NCI-H446 treated with DMSO at 0.1 percent for 48 hours (cell line): ENCODE data around the gene STMP1.
A peak's percentile ranks its signal among the peaks of the same experiment; 100 is the strongest.
"Not testable (repeated sequence)": the region's sequence is repeated elsewhere in the genome, so short reads cannot be mapped to it uniquely, and the experiment has no call there.

ENCODE experiments used
- DNase-seq: peaks from one replicate; lab custom pipeline; 2025; lab: John Stamatoyannopoulos, UW

STMP1 gene

DNA sequence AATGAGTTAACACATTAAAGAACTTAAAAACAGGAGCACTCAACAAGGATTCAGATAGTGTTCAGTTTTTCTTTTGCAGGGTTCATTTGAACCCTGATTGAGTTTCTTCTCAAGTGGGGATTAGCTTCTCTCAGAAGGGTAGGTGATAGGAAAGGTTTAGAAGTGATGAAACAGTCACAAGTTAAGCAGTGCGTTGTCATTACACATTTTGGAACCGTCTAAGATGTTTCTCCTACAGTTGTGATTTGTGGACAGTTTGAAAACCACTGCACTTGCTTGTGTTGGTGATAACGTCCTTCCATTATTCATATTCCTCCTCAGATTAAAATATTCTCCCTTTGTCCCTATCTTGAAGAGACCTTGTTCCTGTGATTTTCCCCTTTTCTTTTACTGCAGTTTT lies 2.7 kb downstream of the STMP1 start:
- DNase-seq: no peak

- no peak for DNase-seq
Measured at GRCh38 chr7:135666156-135666555, 3.8 kb downstream of the STMP1 start.

- DNase-seq: no peak
Measured at GRCh38 chr7:135666846-135667245, 4.5 kb downstream of the STMP1 start.

- not testable (repeated sequence) for DNase-seq
Measured at GRCh38 chr7:135667626-135668025, 5.3 kb downstream of the STMP1 start.

DNA sequence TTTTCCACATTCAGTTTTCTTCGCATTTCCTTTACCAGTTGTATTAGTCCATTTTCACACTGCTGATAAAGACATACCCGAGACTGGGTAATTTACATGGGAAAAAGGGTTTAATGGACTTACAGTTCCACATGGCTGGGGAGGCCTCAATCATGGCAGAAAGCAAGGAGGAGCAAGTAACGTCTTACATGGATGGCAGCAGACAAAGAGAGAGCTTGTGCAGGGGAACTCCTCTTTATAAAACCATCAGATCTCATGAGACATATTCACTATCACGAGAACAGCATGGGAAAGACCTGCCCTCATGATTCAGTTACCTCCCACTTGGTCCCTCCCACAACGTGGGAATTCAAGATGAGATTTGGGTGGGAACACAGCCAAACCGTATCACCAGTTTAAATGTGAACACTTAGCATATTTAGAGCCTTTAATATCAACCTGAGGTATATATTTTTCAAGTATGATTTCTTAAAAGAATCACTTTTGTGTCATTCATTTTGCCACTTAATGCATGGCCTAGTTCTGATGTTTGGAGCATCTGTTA lies 6.6 kb downstream of the STMP1 start:
- DNase-seq: not testable (repeated sequence)

- no peak for DNase-seq
Measured at GRCh38 chr7:135669774-135670173, 7.5 kb downstream of the STMP1 start.

DNA sequence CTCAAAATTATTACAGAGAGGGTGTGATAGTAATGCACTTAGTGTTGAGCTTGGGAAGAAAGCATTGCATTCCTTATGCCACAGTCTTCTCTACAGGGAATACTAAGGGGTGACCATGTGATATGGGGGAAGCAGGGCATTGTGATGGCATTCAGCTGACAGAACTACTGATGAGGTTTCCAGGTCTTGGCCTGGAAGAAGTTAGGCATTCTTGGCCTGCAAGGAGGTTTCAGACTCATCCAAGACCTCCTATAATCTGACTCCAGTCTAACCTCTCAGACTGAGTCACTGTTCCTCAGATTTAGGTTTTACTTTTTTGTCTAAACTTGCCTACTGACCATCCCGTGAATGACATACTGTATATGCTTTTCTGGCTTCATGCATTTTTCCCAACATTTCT lies 7.9 kb downstream of the STMP1 start:
- no peak for DNase-seq

- DNase-seq: peak; percentile 32
Measured at GRCh38 chr7:135672560-135673359, 10.4 kb downstream of the STMP1 start.

DNA sequence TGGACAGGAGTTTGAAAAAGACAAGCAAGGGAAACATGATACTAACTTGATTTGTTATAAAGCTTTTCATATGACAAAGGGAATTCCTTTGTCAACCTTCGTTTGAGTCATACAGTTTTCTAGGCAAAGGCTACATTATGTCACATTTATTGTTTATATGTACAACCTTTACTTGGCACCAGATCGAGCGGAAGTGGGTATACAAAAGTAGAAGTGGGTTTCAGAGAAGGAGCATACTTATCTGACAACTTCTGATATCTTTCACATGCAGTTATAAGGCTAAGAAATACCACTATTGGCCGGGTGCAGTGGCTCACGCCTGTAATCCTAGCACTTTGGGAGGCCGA lies 11.0 kb downstream of the STMP1 start:
- DNase-seq: no peak

GRCh38 chr7:135678612-135679575 lies 16.6 kb downstream of the STMP1 start:
- DNase-seq: peak; percentile 37

GRCh38 chr7:135681762-135682161 lies 19.4 kb downstream of the STMP1 start:
- no peak for DNase-seq

GRCh38 chr7:135682191-135682590 lies 19.9 kb downstream of the STMP1 start:
- DNase-seq: peak; percentile 43

DNA sequence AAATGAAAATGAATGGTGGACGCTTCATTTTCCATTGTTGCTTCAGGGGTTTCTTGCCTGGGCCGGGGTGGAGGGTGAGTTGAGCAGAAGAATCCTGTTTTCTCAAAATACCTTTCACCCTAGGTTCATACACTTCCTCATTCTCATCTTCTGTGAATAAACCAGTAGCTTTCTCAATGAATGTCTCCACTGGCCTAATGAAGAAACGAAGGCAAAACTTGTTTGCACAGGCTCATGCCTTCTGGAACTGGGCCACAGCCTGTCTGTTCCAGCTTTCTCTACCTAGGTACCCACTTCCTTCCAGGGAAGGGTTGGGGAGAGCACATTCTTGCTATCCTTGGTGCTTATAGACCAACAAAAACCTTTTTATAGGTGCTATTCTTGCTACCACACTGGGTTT lies 21.3 kb downstream of the STMP1 start:
- no peak for DNase-seq

DNA sequence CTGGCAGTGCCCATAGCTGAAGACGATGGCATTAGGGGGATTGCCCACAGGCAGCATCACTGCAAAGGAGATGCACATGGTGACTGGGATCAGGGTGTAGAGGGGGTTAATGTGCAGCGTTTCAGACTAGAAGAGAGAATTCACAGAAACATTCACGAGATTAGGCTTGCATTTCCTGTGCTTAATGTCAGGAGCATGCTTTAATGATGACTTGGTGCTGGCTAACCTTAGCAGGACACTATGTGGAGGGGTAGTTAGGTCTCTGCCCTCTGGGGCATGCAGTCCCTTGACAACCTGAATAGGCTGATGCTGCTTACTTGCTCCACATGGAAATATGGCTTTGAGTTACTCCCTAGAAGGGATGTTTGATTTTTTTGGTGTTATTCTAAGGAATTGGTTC lies 21.8 kb downstream of the STMP1 start:
- DNase-seq: no peak

DNA sequence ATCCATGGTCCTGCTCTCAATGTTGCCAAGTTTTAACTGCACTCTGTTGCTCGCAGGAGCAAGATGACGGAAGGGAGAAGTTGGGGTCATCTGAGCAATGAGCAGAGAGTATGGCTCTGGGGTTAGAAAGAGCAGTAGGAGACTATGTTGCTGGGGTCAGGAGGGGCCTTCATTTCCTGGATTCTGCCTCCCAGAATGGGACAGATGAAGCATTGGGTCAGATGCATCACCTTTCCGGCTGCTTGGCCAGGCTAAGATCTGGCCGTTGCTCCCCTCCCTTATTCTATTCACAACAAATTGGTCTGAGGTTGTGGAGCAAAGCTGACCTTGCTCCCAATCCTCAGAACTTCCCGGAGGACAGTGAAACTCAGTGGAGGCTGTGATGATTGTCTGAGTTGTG lies 22.4 kb downstream of the STMP1 start:
- no peak for DNase-seq

DNA sequence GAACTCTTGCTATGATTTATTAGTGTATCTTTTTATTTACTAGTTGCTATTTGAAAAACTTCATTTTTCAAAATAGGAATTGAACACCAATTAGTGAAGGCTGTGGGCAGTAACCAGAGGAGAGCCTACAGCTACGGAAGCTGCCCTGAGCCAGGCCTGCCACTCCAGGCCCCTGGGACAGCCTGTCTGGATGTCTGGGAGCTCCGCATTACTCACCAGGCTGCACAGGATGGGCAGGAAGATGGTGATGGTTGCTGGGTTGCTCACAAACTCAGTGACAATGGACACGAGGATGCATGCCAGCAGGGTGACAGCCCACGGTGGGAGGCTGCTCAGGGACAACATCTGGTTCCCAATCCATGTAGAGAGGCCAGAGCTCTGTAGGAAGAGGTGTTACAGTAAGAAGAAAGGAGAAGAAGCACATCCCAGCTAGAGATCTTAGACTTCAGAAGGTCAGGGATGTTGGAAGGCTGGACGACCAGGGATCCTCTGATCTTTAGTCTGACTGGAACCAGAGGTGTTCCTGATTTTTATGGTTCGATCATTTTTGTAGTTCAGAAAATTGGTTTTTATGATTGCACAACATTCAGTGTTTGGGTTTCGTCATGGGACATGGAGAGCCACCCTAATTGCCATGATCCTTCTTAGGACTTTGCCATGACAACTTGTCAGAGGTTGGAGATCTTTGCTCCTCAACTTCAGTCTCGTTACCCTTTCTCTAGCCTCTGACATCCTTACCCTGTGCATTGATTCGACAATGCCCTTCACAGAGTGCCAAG lies 23.2 kb downstream of the STMP1 start:
- DNase-seq: no peak

GRCh38 chr7:135687466-135687865 lies 25.2 kb downstream of the STMP1 start:
- DNase-seq: no peak

DNA sequence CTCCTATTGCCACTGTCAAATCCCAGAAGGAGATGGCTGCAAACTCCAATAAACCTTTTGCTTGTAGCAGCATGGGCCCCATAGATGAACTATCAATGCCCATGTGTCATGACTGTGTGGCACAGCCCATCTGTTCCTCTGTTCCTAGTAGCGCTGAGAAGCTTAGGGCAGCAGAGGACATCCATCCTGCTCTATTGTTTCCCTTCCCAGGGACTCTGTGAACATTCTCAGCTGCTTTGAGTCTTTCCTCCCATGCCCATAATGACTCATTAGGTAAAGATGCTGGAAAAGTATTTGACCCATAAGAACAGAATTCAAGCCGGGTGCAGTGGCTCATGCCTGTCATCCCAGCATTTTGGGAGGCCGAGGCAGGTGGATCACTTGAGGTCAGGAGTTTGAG lies 28.3 kb downstream of the STMP1 start:
- DNase-seq: no peak

GRCh38 chr7:135692055-135692454 lies 29.7 kb downstream of the STMP1 start:
- no peak for DNase-seq

- not testable (repeated sequence) for DNase-seq
Measured at GRCh38 chr7:135692606-135693005, 30.3 kb downstream of the STMP1 start.

DNA sequence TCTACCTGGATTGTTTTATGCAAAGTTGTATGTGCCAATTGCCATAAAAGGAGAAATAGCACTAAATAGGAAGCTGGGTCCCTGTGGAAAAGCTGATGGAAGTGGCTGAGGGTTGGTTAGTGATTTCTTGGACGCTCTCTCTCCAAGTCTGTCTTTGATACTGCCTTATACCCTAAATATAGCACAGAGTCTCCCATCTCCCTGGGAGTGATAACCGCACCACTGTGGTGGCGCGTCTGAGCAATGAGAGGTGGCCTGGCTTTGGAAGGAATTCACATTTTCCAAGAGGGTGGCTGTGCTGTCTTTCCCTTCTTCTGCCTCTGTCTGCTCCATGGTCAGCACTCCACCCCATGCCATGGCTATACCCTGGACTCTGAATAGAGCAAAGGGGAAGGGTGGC lies 31.2 kb downstream of the STMP1 start:
- DNase-seq: no peak
